ENCODE measurements around the gene MIF4GD.

DNA sequence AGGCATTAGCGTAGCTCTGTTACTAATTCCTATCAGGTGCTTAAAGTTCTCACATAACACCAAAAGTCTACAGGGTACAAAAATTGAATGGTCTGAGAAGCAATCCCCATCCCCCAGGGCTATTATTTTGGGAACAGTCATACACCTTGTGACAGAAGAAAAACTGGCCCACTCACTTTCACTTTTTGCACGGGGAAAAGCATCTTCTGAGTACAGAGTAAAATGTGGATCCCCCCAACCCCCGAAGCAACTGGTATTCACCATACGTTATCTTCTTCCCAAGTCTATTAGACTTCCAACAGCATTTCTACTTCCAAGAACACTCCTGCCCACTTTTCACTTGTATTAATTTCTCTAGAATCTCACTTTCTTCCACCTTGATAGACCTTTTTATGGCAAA, 21.5 kb downstream of the MIF4GD start:
- TF ChIP-seq, protein P1, sequence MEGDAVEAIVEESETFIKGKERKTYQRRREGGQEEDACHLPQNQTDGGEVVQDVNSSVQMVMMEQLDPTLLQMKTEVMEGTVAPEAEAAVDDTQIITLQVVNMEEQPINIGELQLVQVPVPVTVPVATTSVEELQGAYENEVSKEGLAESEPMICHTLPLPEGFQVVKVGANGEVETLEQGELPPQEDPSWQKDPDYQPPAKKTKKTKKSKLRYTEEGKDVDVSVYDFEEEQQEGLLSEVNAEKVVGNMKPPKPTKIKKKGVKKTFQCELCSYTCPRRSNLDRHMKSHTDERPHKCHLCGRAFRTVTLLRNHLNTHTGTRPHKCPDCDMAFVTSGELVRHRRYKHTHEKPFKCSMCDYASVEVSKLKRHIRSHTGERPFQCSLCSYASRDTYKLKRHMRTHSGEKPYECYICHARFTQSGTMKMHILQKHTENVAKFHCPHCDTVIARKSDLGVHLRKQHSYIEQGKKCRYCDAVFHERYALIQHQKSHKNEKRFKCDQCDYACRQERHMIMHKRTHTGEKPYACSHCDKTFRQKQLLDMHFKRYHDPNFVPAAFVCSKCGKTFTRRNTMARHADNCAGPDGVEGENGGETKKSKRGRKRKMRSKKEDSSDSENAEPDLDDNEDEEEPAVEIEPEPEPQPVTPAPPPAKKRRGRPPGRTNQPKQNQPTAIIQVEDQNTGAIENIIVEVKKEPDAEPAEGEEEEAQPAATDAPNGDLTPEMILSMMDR (IDR thresholded peaks at IDR 0.05 in 8 of 11, conservative IDR thresholded peaks at IDR 0.05 in 3 of 11): no peak
- TF ChIP-seq POLR2A (IDR thresholded peaks at IDR 0.05) (no peak), POLR2AphosphoS5 (IDR thresholded peaks at IDR 0.05) (no peak)
